HG03469 (cell line): ENCODE results near the gene PRSS12.
"Not testable (repeated sequence)": the region's sequence is repeated elsewhere in the genome, so short reads cannot be mapped to it uniquely, and the experiment has no call there.

Source experiments
- ATAC-seq: cut with Tn5 transposase; IDR thresholded peaks from one replicate; pipeline ENCODE4 v1.9.1; 2021; ENCODE audit warnings: mild to moderate bottlenecking, moderate library complexity, moderate number of reproducible peaks; ENCODE audit not compliant: unreplicated experiment

The PRSS12 gene, protein sequence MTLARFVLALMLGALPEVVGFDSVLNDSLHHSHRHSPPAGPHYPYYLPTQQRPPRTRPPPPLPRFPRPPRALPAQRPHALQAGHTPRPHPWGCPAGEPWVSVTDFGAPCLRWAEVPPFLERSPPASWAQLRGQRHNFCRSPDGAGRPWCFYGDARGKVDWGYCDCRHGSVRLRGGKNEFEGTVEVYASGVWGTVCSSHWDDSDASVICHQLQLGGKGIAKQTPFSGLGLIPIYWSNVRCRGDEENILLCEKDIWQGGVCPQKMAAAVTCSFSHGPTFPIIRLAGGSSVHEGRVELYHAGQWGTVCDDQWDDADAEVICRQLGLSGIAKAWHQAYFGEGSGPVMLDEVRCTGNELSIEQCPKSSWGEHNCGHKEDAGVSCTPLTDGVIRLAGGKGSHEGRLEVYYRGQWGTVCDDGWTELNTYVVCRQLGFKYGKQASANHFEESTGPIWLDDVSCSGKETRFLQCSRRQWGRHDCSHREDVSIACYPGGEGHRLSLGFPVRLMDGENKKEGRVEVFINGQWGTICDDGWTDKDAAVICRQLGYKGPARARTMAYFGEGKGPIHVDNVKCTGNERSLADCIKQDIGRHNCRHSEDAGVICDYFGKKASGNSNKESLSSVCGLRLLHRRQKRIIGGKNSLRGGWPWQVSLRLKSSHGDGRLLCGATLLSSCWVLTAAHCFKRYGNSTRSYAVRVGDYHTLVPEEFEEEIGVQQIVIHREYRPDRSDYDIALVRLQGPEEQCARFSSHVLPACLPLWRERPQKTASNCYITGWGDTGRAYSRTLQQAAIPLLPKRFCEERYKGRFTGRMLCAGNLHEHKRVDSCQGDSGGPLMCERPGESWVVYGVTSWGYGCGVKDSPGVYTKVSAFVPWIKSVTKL

GRCh38 chr4:118352843-118353533 is at the start of gene PRSS12:
Gene PRSS12 (minus strand): TSS chr4:118353003. CDS start chr4:118352720, 283 bp downstream.
- peak; percentile 97 for ATAC-seq

DNA sequence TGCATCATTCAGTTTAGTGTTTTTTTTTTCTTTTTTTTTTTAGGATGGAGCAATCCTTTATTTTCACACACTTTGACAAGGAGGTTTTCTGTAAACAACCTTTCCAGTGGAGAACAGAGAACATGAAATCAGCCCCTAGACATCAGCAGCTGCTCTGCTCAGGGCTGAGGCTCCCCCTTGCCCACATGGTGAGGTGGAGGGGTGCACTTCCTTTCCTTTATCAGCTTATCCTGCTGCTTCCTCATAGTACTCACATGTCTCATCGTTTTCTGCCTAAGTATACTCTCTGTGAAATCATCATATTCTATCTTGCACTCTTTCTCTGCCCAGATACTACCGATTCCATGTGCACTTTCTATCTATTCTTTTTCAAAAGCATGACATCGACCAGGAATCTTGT is 47.6 kb upstream of the PRSS12 start:
- no peak for ATAC-seq

GRCh38 chr4:118399883-118400282 is 47.1 kb upstream of the PRSS12 start:
- not testable (repeated sequence) for ATAC-seq

DNA sequence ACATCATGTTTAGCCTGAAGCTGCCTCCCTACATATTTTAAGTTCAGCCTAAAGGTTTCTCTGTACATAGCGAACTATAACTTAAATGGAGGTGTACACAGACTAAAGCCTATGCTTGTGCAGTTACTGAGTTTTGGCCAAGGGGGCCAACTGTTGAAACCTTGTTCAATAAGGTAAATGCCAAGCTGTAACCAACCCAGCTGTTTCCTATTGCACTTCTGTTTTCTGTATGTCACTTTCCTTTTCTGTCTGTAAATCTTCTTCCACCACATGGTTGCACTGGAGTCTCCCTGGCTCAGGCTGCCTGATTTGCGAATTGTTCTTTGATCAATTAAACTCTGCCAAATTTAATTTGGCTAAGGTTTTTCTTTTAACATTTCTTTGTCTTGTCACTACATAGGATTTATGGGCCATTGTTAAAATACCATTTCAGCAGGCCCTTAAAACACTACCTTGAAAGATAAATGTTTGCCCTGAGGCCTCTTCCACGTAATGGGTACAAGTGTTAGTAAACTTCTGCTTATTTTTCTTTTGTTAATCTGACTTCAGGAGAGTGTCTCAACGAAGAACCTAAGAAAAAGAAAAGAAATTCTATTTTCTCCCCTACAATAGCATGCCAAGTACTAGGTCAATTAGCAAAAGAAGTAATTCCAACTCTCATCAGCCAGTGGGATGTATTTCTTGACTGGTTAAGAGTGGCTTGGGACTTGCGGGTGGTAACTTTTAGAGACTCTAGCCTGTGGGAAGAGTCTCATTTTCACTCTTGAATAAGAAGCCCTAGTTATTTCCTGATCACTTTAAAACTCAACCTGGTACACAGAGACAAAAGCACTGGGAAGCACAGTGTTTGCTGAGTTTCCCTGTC is 45.7 kb upstream of the PRSS12 start:
- peak; percentile 89 for ATAC-seq

- no peak for ATAC-seq
Measured at GRCh38 chr4:118397623-118397979, 44.8 kb upstream of the PRSS12 start.

DNA sequence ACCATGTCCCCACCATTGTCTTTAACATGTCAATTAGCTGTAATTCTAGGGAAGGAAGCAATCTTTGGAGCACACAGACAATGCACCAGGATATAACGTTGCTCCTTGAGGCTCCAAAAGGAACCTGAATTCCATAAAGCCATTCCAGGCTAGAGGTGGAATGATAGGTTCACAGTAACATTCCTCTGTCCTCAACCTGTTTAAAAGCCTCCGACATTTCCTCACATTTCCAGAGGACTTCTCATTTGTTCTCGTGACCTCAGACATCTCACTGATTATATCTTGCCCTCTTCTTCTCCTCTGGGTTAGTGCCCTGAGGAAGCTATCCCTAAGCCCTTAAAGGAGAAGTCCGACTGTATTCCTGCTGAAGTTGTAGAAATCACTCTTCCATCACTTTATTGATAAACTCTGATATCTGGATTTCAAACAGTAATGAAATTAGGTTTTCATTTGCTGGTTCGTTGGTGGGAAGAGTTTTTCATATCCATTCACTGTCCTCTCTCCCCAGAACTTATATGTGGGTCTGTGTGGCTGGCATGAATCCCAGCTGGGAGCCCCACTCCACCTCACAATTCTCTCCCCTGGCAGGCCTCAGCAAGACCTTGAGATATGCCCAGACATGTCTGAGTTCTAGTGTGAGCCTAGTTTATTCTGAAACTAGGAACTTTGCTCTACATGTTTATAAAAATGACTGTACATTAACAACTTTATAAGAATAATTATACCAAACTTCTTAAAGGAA is 44.2 kb upstream of the PRSS12 start:
- no peak for ATAC-seq

DNA sequence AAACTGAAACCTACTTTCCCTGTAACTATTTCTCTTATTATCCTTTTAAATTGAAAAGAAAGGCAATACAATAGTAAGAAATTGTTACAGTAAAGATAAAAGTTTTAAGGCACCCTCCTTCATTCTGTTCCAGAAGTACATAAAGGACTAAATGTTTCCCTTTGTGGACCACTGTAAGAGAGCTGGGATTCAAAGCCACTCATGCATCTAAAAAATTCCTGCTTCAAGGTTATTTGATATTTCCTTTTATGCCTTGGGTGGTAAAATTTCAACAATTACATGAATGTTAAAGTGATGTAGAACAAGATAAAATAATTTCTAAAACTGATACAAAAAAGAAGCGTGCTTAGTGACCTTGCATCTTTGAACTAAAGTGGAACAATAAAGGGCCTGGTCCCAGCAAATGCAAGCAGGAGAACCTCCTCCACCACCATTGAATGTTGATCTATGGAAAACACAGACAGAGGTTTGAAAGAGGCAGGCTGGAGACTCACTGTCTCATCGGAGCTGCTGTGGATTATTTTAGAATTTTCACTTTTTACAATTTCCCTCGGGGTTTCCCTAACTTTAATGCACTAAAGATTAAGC is 42.3 kb upstream of the PRSS12 start:
- no peak for ATAC-seq

DNA sequence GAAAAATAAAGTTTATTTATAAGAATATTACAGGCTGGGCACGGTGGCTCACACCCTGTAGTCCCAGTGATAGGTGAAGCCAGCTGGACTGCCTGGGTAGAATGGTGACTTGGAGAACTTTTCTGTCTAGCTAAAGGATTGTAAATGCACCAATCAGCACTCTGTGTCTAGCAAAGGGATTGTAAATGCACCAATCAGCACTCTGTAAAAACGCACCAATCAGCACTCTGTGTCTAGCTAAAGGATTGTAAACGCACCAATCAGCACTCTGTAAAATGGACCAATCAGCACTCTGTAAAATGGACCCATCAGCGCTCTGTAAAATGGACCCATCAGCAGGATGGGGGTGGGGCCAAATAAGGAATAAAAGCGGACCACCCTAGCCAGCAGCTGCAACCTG is 39.7 kb upstream of the PRSS12 start:
- ATAC-seq = not testable (repeated sequence)

DNA sequence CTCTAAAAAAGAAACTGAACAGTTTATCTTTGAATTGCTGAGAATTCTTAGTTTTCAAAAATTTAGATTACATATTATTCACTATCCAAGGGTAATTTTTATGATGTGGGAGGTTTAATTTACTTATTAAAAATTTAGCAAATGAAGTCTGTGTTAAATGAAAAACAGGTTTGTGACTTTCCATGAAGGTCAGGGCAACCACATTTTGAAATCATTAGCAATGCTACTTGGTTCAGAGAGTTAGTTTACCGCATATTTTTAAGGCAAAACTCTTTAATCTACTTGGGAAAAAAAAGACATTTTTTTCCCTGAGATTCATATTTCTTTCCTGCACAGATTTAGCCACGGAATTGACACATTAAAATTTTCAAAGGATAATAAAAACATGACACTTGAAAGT is 37.3 kb upstream of the PRSS12 start:
- ATAC-seq = no peak

GRCh38 chr4:118389721-118390120 is 36.9 kb upstream of the PRSS12 start:
- no peak for ATAC-seq

DNA sequence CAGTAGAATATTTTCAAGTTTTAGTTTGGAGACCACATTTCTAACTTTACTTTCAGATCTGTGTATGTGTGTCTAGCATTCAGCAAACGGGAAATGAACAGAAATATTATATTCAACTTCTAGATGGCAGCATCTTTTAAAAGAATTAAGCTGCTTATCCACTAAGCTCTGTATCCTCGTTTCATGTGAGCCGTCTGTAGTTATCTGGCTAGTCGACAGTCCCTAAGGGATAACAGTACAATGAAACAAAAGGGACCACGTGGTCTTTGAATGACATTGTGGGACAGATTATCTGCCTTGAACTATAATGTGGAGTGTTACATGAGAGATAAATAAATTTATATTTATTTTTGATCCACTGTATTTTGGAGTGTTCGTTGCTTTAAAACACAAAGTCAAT is 35.8 kb upstream of the PRSS12 start:
- no peak for ATAC-seq

DNA sequence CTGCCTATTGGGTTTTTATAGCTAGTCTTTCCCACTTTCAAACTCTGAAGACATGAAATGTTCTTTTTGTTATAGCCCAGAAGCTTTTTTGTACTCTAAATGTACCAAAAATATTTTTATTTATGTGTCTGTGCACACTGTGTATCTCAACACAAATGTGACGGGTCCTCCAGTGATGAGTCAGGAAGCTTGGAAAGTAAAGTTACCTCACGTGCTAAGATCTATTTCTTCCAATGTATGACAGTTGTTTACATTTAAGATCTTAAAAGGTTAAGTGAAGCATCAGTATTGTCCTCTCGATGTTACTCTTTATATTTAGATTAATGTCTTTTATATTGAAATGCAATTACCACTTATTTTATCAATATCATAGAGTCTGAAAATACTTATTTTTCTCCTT is 29.1 kb upstream of the PRSS12 start:
- no peak for ATAC-seq

DNA sequence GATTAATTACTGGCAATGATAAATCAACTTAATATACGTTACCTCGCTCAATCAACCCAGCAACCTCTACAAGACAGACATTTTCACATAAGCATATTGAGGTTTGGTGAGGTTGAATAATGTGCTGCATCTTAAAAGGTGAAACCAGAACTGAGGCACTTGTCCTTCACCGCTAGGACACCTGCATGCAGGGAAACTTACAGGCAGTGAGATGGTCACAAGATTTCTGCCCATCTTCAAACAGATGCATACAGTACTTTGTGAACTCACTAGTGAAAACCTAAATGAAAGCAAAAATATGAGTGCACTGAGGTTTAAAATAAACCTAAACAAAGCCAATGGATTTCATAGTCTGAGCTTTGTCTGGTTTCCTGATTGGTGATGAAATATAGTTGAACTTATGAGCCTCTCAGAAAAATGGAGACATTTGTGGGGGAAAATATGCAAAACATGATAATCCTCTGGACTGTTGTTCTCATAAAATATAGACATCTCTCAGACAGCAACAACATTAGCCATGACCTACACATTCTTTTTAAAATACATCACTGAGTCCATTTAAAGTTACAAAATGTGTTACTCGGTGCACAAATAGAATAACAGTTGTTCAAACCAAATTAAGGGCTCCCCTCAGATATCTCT is 20.9 kb upstream of the PRSS12 start:
- ATAC-seq = no peak

- no peak for ATAC-seq
Measured at GRCh38 chr4:118372251-118372650, 19.4 kb upstream of the PRSS12 start.

DNA sequence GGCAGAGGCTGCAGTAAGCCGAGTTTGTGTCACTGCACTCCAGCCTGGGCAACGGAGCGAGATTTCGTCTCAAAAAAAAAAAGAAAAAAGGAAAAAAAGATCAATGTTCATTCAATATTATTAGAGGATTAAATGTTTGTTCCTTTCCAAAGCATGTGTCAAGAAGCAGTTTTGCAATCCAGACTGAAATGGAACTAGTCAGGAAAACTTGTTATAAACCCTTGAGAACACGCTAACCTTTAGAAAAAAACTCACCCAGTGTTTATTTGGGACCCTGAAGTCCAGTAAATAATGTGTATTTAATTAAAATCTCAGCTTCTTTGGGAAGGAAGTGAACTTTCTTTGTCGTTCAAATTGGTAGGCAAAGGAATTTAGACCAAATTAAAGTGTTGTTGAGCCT is 16.4 kb upstream of the PRSS12 start:
- ATAC-seq = no peak

DNA sequence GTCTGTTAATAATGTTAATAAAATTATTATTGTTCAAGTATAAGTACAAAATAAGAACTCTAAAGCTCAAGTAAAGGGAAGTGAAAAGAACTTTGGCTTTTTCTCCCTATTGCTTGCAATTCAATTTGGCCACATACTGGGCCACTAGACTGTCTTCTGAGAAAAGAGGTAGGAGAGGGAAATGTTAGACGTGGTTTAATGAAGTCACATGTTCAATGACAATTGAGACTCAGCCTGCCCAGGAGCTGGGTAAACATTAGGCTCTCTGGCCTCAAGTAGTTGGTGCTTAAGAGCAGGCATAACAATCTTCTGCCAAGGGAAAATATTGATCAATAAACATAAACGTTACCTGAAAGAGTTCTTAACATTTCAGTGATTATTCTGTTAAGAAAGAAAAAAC is 15.1 kb upstream of the PRSS12 start:
- no peak for ATAC-seq

DNA sequence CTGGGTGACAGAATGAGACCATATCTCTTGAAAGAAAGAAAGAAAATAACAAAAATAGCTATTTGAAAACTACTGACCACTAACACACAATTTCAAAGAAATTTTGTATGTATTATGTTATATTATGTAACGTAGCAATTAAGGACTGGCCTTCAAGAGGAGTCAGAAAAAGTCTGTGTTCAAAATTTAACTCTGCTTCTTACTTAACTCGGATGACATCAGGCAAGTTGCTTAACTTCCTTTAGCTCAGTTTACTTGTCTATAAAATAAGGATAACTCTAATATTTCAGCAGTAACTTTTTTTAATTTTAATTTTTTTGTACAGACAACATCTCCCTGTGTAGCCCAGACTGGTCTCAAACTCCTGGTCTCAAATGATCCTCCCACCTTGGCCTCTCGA is 14.6 kb upstream of the PRSS12 start:
- no peak for ATAC-seq

- no peak for ATAC-seq
Measured at GRCh38 chr4:118363166-118363565, 10.4 kb upstream of the PRSS12 start.

DNA sequence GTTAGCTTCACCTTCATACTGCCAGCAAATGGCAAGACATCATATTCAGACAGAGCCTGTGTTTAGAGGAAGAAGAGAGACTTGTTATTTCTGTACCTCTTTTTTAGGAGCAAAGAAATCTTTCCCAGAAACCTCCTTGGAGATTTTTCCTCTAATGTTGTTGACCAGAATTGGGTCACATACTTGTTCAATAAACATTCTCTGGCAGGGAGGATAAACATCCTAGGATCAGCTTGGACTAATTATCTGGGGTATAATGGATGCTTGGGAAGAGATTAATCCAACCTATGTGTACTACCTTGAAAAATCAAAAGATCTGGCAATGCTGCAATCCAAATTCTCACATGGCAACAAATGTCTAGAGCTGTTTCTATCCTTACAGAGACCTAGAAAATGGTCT is 8.4 kb upstream of the PRSS12 start:
- ATAC-seq = no peak
